WTC11 (cell line): ENCODE data around the gene IL27RA. TPM values are rescaled to one million over a fixed set of nuclear protein-coding genes. Genes with fewer than 3 reads are reported as not detected.
A peak's percentile ranks its signal among the peaks of the same experiment; 100 is the strongest.

Experiments
- ATAC-seq: fragments of 200-7000 bp; cut with Tn5 transposase; 2 replicates; pipeline ENCODE4 v1.10.0; 2021; ENCODE audit warnings: mild to moderate bottlenecking, moderate library complexity
- CTCF ChIA-PET: fragments of 300-600 bp; sonication (Branson Sonifier 250); formaldehyde crosslinking; loops from one replicate; lab custom pipeline; 2021; ENCODE audit warnings: antibody characterized with exemption; lab: Charles Lee
- POLR2A ChIA-PET: fragments of 350-600 bp; sonication (Branson Sonifier 250); formaldehyde crosslinking; loops from one replicate; lab custom pipeline; 2021; ENCODE audit warnings: antibody characterized with exemption; lab: Charles Lee
- DNase-seq: peaks from one replicate; pipeline ENCODE4 v3.0.0; 2021; ENCODE audit warnings: low spot score
- H3K27ac Mint-ChIP-seq: 2 replicates; pipeline ENCODE4 v1.8.0; 2021; ENCODE audit warnings: mixed read lengths
- H3K27me3 Mint-ChIP-seq: 2 replicates; pipeline ENCODE4 v1.8.0; 2021; ENCODE audit warnings: low read depth, mild to moderate bottlenecking, moderate library complexity, mixed read lengths
- H3K36me3 Mint-ChIP-seq: 2 replicates; pipeline ENCODE4 v1.8.0; 2021; ENCODE audit warnings: mixed read lengths
- H3K4me1 Mint-ChIP-seq: 2 replicates; pipeline ENCODE4 v1.8.0; 2022; ENCODE audit warnings: mixed read lengths
- H3K4me3 Mint-ChIP-seq: 2 replicates; pipeline ENCODE4 v1.8.0; 2021; ENCODE audit warnings: mild to moderate bottlenecking, moderate library complexity, mixed read lengths
- H3K9me3 Mint-ChIP-seq: 2 replicates; pipeline ENCODE4 v1.8.0; 2021; ENCODE audit warnings: mixed read lengths
- CREM ChIP-seq: sonication (generic); formaldehyde crosslinking; IDR thresholded peaks from 2 replicates; pipeline ENCODE4 v1.8.1; 2022; ENCODE audit warnings: mild to moderate bottlenecking, missing genetic modification reagents, moderate library complexity
- ELF4 ChIP-seq: sonication (generic); formaldehyde crosslinking; IDR thresholded peaks from 2 replicates; pipeline ENCODE4 v1.8.1; 2022; ENCODE audit warnings: low read depth, mild to moderate bottlenecking, moderate library complexity, missing genetic modification reagents
- ESRRA ChIP-seq: sonication (generic); formaldehyde crosslinking; IDR thresholded peaks from 2 replicates; pipeline ENCODE4 v1.8.1; 2022; ENCODE audit warnings: mild to moderate bottlenecking, missing genetic modification reagents, borderline replicate concordance
- ETV6 ChIP-seq: sonication (generic); formaldehyde crosslinking; IDR thresholded peaks from 2 replicates; pipeline ENCODE4 v1.8.1; 2022; ENCODE audit warnings: mild to moderate bottlenecking, missing genetic modification reagents
- JAZF1 ChIP-seq: fragments of 250-450 bp; sonication (Bioruptor Pico); IDR thresholded peaks from 2 replicates; pipeline ENCODE4 v1.9.0; 2021; ENCODE audit warnings: moderate library complexity, mild to moderate bottlenecking, inconsistent platforms
- NFYB ChIP-seq: sonication (generic); formaldehyde crosslinking; conservative IDR thresholded peaks from 2 replicates; pipeline ENCODE4 v1.8.0; 2022; ENCODE audit warnings: low read depth, missing genetic modification reagents
- PRRX2 ChIP-seq: fragments of 250-450 bp; sonication (Bioruptor Pico); IDR thresholded peaks from 2 replicates; pipeline ENCODE4 v1.8.0; 2021; ENCODE audit warnings: mild to moderate bottlenecking
- SMAD3 ChIP-seq: sonication (generic); formaldehyde crosslinking; IDR thresholded peaks from 2 replicates; pipeline ENCODE4 v1.8.0; 2022; ENCODE audit warnings: missing genetic modification reagents, mild to moderate bottlenecking, borderline replicate concordance
- SMAD4 ChIP-seq: sonication (generic); formaldehyde crosslinking; IDR thresholded peaks from 2 replicates; pipeline ENCODE4 v1.8.0; 2022; ENCODE audit warnings: mild to moderate bottlenecking, missing genetic modification reagents
- TP53 ChIP-seq: sonication (generic); formaldehyde crosslinking; IDR thresholded peaks from 2 replicates; pipeline ENCODE4 v1.8.1; 2023; ENCODE audit warnings: mild to moderate bottlenecking, missing genetic modification reagents
- ZNF512 ChIP-seq: sonication (generic); formaldehyde crosslinking; IDR thresholded peaks from 2 replicates; pipeline ENCODE4 v1.8.1; 2022; ENCODE audit warnings: missing genetic modification reagents, borderline replicate concordance
- ZSCAN18 ChIP-seq: fragments of 250-450 bp; sonication (Bioruptor Pico); IDR thresholded peaks from 2 replicates; pipeline ENCODE4 v2.1.2; 2022; ENCODE audit warnings: mild to moderate bottlenecking, moderate library complexity
- total RNA-seq: library from RNA; stranded (reverse); gene quantifications from 3 replicates; pipeline ENCODE4 v1.2.3, GENCODE V29; 2021
- TF ChIP-seq, protein P1 (sequence below): sonication (generic); formaldehyde crosslinking; IDR thresholded peaks from 2 replicates; pipeline ENCODE4 v1.8.0; 2023; ENCODE audit warnings: missing genetic modification reagents, mild to moderate bottlenecking, borderline replicate concordance
- TF ChIP-seq, protein P2 (sequence below): fragments of 250-450 bp; sonication (Bioruptor Pico); IDR thresholded peaks from 2 replicates; pipeline ENCODE4 v1.9.0; 2021; ENCODE audit warnings: mild to moderate bottlenecking
- TF ChIP-seq, protein P3 (sequence below): sonication (generic); formaldehyde crosslinking; conservative IDR thresholded peaks from 2 replicates; pipeline ENCODE4 v1.8.1; 2023; ENCODE audit warnings: mild to moderate bottlenecking, low read depth, missing genetic modification reagents, moderate library complexity
- TF ChIP-seq, protein P4 (sequence below): sonication (generic); formaldehyde crosslinking; IDR thresholded peaks from 2 replicates; pipeline ENCODE4 v1.8.1; 2023; ENCODE audit warnings: mild to moderate bottlenecking, moderate library complexity, missing genetic modification reagents
- TF ChIP-seq, protein P5 (sequence below): sonication (generic); formaldehyde crosslinking; IDR thresholded peaks from 2 replicates; pipeline ENCODE4 v1.8.1; 2023; ENCODE audit warnings: mild to moderate bottlenecking, missing genetic modification reagents, moderate library complexity

Gene IL27RA
- total RNA-seq, 1 experiment from 2014 or later = 12.2 TPM

- TF ChIP-seq, protein P1, sequence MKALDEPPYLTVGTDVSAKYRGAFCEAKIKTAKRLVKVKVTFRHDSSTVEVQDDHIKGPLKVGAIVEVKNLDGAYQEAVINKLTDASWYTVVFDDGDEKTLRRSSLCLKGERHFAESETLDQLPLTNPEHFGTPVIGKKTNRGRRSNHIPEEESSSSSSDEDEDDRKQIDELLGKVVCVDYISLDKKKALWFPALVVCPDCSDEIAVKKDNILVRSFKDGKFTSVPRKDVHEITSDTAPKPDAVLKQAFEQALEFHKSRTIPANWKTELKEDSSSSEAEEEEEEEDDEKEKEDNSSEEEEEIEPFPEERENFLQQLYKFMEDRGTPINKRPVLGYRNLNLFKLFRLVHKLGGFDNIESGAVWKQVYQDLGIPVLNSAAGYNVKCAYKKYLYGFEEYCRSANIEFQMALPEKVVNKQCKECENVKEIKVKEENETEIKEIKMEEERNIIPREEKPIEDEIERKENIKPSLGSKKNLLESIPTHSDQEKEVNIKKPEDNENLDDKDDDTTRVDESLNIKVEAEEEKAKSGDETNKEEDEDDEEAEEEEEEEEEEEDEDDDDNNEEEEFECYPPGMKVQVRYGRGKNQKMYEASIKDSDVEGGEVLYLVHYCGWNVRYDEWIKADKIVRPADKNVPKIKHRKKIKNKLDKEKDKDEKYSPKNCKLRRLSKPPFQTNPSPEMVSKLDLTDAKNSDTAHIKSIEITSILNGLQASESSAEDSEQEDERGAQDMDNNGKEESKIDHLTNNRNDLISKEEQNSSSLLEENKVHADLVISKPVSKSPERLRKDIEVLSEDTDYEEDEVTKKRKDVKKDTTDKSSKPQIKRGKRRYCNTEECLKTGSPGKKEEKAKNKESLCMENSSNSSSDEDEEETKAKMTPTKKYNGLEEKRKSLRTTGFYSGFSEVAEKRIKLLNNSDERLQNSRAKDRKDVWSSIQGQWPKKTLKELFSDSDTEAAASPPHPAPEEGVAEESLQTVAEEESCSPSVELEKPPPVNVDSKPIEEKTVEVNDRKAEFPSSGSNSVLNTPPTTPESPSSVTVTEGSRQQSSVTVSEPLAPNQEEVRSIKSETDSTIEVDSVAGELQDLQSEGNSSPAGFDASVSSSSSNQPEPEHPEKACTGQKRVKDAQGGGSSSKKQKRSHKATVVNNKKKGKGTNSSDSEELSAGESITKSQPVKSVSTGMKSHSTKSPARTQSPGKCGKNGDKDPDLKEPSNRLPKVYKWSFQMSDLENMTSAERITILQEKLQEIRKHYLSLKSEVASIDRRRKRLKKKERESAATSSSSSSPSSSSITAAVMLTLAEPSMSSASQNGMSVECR (CRISPR knock-in tag) = no peak
Observed at GRCh38 chr19:14056741-14057356, 25.3 kb downstream of the IL27RA start (continued).

- H3K9me3 Mint-ChIP-seq = no peaks in the 10 kb centered on the region
- ATAC-seq (no peak), DNase-seq (no peak)
- peak overlapping the region; percentile 86 for H3K4me3 Mint-ChIP-seq
- CTCF ChIA-PET = interaction anchor here (0.6 to 7.8 kb wide), 66 partner anchors 12 to 901 kb away, joined by 3 to 187 read pairs (median 4); partner anchors contain the start of genes ASF1B, C19orf67, CC2D1A and DCAF15
- H3K4me1 Mint-ChIP-seq = peaks cover 16% of the 10 kb centered on the region
- POLR2A ChIA-PET = interaction anchor here (0.6 kb wide), 2 partner anchors 50 to 950 kb away, joined by 4 to 6 read pairs; no protein-coding TSS in a partner anchor
- H3K36me3 Mint-ChIP-seq = no peaks in the 10 kb centered on the region
- no peak overlapping the region for H3K27ac Mint-ChIP-seq
- peaks cover 32% of the 10 kb centered on the region for H3K27me3 Mint-ChIP-seq
- TF ChIP-seq, protein P2, sequence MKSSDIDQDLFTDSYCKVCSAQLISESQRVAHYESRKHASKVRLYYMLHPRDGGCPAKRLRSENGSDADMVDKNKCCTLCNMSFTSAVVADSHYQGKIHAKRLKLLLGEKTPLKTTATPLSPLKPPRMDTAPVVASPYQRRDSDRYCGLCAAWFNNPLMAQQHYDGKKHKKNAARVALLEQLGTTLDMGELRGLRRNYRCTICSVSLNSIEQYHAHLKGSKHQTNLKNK (CRISPR knock-in tag) = no peak
- TF ChIP-seq, protein P3, sequence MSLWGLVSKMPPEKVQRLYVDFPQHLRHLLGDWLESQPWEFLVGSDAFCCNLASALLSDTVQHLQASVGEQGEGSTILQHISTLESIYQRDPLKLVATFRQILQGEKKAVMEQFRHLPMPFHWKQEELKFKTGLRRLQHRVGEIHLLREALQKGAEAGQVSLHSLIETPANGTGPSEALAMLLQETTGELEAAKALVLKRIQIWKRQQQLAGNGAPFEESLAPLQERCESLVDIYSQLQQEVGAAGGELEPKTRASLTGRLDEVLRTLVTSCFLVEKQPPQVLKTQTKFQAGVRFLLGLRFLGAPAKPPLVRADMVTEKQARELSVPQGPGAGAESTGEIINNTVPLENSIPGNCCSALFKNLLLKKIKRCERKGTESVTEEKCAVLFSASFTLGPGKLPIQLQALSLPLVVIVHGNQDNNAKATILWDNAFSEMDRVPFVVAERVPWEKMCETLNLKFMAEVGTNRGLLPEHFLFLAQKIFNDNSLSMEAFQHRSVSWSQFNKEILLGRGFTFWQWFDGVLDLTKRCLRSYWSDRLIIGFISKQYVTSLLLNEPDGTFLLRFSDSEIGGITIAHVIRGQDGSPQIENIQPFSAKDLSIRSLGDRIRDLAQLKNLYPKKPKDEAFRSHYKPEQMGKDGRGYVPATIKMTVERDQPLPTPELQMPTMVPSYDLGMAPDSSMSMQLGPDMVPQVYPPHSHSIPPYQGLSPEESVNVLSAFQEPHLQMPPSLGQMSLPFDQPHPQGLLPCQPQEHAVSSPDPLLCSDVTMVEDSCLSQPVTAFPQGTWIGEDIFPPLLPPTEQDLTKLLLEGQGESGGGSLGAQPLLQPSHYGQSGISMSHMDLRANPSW (CRISPR knock-in tag) = no peak
- no peak for TF ChIP-seq ETV6
- TF ChIP-seq PRRX2 (CRISPR knock-in tag) = no peak
- TF ChIP-seq ELF4 (CRISPR knock-in tag) = no peak
- TF ChIP-seq ESRRA (CRISPR knock-in tag) = no peak
- no peak for TF ChIP-seq TP53 (CRISPR knock-in tag)
- no peak for TF ChIP-seq SMAD3 (CRISPR knock-in tag)
- no peak for TF ChIP-seq ZSCAN18 (CRISPR knock-in tag)
- no peak for TF ChIP-seq CREM (CRISPR knock-in tag)
- TF ChIP-seq SMAD4 = no peak
- no peak for TF ChIP-seq ZNF512 (CRISPR knock-in tag)
- no peak for TF ChIP-seq NFYB
- no peak for TF ChIP-seq JAZF1
- TF ChIP-seq, protein P4, sequence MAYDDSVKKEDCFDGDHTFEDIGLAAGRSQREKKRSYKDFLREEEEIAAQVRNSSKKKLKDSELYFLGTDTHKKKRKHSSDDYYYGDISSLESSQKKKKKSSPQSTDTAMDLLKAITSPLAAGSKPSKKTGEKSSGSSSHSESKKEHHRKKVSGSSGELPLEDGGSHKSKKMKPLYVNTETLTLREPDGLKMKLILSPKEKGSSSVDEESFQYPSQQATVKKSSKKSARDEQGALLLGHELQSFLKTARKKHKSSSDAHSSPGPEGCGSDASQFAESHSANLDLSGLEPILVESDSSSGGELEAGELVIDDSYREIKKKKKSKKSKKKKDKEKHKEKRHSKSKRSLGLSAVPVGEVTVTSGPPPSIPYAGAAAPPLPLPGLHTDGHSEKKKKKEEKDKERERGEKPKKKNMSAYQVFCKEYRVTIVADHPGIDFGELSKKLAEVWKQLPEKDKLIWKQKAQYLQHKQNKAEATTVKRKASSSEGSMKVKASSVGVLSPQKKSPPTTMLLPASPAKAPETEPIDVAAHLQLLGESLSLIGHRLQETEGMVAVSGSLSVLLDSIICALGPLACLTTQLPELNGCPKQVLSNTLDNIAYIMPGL = no peak
- TF ChIP-seq, protein P5, sequence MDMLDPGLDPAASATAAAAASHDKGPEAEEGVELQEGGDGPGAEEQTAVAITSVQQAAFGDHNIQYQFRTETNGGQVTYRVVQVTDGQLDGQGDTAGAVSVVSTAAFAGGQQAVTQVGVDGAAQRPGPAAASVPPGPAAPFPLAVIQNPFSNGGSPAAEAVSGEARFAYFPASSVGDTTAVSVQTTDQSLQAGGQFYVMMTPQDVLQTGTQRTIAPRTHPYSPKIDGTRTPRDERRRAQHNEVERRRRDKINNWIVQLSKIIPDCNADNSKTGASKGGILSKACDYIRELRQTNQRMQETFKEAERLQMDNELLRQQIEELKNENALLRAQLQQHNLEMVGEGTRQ (CRISPR knock-in tag) = no peak
Observed at GRCh38 chr19:14058182-14059092, 26.9 kb downstream of the IL27RA start.
